Hepatocyte (in vitro differentiated cells): ENCODE measurements around the gene RPL41.

Experiments
- CTCF ChIP-seq: fragments of 200-600 bp; sonication (generic); IDR thresholded peaks from 2 replicates; pipeline ENCODE4 v1.5.1; 2016; ENCODE audit warnings: antibody characterized with exemption, mild to moderate bottlenecking; ENCODE audit not compliant: poor library complexity
- EZH2 ChIP-seq: fragments of 200-600 bp; sonication (generic); IDR thresholded peaks from 2 replicates; pipeline ENCODE4 v1.6.1; 2016; ENCODE audit warnings: antibody characterized with exemption, mild to moderate bottlenecking, borderline replicate concordance

- peak; percentile 78 for TF ChIP-seq CTCF
- no peak for TF ChIP-seq EZH2
These were observed 2.9 kb downstream of the RPL41 start for GRCh38 chr12:56119361-56119796.
